Stimulated activated CD8-positive, alpha-beta memory T cell treated with anti-CD3 and anti-CD28 coated beads, Interleukin-12 subunit alpha, Interleukin-12 subunit beta, amount 100 ng/mL, for 4 hours (primary cell): ENCODE data around the gene MEGF11.

Source experiments
- DNase-seq: peaks from one replicate; pipeline ENCODE4 v3.0.0-alpha.2; 2020; ENCODE audit warnings: low read depth

The MEGF11 gene

DNA sequence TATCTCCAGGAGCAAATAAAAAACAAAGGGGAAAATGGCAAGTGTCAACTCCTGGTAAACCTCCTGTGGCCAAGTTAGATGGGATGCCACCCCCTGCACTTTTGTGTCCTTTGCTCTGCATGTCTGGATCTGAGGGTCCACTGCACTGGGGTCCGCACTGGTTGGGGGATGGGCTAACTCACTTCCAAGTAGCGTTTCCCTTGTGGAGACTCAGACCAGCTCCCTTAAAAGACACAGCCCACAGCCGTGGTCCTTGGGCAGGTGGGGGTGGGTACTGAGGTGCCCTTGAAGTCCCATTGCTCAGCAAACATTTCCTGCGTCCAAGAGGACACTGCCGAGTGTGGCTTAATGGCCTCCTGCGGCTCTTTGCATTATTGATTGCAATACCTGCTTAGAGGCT, 188.2 kb downstream of the MEGF11 start:
- no peak for DNase-seq

DNA sequence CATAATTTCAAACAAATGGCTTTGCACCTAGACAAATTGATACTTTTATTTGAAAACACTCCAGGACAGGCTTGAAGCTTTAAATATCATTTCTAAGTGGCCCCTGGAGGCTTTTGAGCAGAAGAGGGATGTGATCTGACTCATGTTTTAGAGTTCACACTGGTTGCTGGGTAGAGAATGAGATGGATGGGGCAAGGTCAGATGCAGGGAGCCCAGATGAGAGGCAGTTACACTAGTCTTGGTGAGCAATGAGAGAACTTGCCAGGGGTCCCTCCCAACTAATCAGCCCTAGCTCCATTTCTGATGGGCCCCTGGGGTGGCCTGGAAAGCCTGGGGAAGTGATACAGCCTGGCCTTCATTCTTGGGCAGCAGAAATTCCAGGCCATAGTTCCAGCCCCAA, 190.4 kb downstream of the MEGF11 start:
- no peak for DNase-seq

- DNase-seq = no peak
Measured at GRCh38 chr15:66057089-66057488, 196.5 kb downstream of the MEGF11 start.

- no peak for DNase-seq
Measured at GRCh38 chr15:66053991-66054390, 199.6 kb downstream of the MEGF11 start.

DNA sequence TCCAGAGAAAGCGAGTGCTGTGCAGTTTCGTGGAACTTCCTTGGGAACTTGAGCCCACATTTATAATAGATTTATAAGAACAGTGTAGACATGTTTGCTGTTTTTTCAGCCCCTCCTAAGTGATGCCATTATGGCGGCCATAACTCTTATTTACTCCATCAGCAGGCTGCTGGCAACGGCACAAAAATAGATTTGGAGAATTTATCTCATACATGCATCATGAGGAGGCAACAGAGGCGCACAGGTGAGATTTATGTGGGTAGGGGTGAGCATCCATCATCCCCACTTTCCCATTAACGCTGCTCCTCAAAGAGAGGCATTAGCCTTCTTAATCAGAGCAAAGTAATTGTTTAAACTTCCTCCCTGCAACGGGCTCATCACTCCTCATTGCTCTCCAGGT, 201.7 kb downstream of the MEGF11 start:
- DNase-seq = no peak

DNA sequence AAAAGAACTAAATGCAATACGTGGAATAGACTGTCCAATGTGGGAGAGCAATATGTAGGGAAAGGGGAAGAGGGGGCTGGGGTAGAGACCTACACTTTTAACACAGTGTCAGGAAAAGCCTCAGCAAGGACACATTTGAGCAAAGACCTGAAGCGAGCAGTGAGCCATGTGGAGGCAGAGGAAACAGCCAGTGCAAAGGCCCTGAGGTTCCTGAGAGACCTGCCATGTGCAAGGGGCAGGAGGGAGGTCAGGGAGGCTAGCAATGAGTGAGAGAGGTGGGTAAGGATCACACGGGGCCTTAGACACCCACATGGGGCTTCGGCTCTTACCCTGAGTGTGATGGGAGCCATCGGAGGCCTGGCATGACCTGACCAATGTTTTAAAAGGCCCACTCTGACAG, 203.3 kb downstream of the MEGF11 start:
- no peak for DNase-seq

DNA sequence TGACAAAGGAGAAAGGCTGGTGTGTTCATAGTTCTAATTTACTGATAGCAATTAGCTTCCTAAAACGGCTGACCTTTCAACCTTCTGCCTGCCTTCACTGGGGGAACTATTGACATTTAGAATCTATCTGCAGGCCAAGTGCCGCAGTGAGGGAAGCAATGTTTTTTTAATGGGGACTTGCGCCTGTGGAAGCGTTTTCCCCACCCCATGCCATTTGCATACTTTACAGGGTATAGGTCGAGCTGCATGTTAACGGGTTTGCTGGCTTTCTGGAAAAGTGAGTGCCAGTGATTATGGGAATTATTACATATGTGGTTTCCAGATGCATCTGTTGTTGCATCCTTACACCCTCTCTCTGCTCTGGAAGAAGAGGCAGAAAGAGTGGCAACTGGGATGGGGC, 204.2 kb downstream of the MEGF11 start:
- DNase-seq = no peak

DNA sequence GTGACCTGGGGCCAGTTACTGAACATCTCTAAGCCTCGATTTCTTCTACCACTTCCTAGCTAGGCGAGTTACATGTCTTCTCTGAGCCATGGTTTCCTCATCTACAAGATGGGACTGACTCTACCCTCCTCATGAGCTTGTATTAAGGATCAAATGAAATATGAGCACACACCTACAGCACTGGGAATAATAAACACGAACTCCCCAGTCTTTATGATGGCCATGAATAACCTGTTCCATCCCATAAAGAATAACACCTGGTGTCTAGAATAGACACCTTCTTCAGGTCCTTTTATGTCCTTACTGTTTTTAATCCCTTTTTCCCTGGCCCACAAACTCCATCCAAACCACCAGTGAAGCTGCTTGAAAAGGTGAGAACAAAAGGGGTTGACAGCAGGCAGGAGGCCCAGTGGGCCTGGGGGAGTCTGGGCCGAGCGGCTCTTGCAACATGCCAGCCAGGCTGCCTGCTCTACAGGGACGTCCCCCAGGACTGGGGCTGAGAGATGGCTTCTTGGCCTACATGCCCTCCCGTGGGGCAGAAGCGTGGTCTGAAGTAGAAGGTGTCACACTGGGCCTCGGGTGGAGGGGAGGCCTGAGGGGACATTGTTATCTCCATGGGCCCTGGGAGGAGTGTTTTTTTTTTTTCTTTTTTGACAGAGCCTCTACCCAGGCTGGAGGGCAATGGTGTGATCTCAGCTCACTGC, 206.1 kb downstream of the MEGF11 start:
- no peak for DNase-seq

GRCh38 chr15:66046751-66047150, 206.8 kb downstream of the MEGF11 start:
- no peak for DNase-seq

DNA sequence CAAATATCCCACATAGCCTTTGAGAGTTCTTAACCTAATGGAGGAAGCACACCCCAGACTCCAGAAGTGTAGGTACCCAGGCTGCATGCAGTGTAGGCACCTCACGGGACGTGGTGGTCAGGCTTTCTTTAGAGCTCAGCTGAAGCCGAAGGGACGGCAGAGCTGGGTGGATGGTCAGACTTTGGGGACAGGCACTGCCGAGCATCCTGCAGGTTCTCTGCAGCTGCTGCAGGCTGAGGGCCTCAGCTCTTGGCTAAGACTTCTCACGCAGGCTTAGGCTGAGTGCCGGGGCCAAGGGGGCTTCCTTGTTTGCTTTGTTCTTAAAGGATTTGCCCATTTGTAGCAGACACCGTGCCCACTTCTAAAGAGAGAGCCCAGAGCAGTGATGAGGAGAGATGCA, 207.2 kb downstream of the MEGF11 start:
- no peak for DNase-seq

- DNase-seq = no peak
Measured at GRCh38 chr15:66045542-66045941, 208.0 kb downstream of the MEGF11 start.

DNA sequence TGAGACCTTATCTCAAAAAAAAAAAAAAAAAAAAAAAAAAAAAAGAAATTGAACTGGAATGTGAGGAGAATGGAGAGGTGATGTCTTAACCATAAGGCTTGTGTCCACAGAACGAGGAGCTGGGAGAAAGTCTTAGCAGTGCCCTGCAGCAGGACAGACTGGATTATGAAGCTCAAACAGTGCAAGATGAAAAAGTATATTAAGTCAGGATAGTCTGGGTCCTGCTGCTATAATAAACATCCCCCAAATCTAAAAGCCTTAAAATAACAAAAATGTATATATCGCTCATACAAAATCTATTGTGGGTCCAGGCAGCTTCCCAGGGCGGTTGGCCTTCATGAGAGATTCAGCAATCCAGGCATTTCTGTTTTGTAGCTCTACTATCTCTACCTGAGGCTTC, 208.7 kb downstream of the MEGF11 start:
- no peak for DNase-seq

GRCh38 chr15:66043264-66043663, 210.3 kb downstream of the MEGF11 start:
- no peak for DNase-seq

- no peak for DNase-seq
Measured at GRCh38 chr15:66042624-66043023, 210.9 kb downstream of the MEGF11 start.

- DNase-seq = no peak
Measured at GRCh38 chr15:66041276-66041675, 212.3 kb downstream of the MEGF11 start.

DNA sequence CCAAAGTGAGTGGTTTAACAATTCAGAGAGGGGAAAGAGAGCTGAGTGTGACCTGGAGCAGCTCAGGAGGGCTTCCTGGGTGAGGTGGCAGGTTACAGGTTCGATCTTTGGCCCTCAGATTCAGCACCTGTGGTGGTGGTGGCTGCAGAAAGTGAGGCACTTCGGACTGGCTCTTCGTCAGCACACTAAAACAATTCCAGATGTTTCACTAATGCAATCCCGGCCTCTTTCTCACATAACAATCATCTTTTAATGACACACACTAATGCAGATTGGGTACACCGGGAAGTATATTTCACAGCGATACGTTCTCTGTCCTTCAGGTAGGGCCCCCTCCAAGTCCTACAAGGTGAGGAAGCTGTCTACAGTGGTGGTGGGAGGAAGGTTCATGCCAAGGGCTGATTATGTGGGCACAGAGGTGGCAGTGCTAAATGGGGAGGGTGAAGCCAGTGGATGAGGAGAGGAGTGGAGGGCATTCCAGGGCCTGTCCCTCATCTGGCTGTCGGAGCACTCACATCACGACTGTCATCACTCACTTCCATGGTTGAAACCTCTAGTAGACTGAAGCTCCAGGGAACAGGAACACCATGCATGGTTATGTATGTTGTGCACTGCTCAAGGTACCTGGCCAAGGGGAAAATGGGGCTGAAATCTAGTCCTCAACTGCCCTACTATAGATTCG, 213.2 kb downstream of the MEGF11 start:
- DNase-seq = no peak

DNA sequence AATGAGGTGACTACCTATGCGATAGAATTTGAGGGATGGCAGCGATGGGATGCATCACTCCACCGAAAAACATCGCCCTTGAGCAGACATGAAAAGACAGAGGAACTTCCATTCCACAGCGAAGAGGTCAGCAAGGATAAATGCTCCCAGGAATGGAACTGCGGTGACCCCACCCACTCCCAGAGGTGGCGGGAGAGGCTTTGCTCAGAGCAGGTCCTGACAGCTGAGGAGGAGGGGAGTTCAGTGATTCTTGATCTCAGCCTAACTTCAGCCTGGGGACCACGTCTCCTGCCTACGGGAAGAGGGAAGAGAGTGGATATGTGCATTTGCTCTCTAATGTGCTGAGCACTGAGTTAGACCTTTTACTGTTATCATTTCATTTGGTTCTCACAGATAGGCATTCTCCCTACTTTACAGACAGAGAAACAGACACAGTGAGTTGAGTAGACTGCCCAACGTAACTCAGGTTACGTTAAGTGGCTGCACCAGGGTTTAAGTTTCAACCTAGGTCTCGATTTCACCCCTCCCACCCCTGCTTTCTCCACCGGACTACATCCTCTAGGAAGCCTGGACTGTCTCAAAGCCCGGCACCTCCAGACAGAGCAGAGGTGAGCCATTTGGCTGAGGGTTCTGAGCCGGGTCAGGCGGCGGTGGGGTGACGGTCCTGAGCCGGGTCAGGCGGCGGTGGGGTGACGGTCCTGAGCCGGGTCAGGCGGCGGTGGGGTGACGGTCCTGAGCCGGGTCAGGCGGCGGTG, 214.3 kb downstream of the MEGF11 start:
- no peak for DNase-seq

GRCh38 chr15:66038387-66039116, 215.0 kb downstream of the MEGF11 start:
- DNase-seq = no peak

DNA sequence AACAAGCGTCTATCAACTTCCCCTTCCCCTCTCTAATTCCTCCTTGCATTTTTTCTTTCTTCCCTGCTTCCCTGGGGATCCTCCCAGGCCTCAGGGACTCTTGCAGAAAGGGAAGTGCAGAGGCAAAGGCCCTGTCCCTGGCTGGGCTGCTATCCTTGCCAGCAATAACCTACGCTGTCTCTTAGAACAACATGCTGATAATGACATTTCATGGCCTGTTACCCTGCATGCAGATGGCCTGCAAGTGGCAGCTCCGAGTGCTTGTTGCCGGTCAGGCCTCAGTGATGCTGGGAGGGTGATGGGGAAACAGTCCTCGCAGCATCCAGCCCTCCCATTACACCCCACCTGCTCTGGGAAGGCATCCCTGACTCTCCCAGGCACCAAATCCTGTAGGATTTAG, 216.7 kb downstream of the MEGF11 start:
- no peak for DNase-seq

GRCh38 chr15:66035901-66036300, 217.6 kb downstream of the MEGF11 start:
- DNase-seq = no peak

DNA sequence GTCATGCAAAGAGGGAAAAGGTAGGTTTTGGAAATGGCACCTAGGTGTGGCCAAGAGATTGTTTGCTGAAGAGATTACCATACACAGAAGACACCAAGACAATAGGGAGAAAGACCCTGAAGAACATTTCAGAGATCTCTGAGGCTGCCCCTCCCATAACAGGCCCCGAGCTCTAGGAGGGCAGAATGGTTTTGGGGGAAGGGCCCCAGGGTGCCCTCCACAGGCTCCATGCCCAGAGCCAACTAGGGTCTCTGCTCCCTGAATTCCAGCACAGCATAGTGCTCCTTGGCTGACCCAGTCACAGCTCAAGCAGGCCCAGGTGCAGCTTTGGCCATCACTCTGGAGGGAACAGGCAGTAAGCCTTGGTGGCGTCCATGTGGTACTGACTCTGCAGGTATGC, 220.4 kb downstream of the MEGF11 start:
- DNase-seq = no peak

DNA sequence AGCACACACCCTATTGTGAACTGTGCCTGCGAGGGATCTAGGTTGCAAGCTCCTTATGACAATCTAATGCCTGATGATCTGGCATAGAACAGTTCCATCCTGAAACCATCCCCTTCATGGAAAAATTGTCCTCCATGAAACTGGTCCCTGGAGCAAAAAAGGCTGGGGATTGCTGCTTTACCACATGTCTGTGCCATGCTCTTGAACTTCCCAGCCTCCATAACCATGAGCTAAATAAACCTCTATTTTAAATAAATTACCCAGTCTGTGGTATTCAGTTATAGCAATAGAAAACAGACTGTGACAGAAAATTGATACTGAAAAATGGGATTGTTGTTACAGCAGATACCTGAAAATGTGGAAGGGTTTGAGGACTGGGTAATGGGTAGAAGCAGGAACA, 221.5 kb downstream of the MEGF11 start:
- DNase-seq = no peak

GRCh38 chr15:66030650-66031049, 222.9 kb downstream of the MEGF11 start:
- no peak for DNase-seq
